Ishikawa (cell line): ENCODE measurements around the gene GBP7.

ENCODE experiments used
- CEBPB ChIP-seq: IDR thresholded peaks from 2 replicates; pipeline ENCODE4 v1.6.1; 2012
- CREB1 ChIP-seq: IDR thresholded peaks from 2 replicates; pipeline ENCODE4 v1.6.1; 2012; ENCODE audit warnings: low read depth
- EGR1 ChIP-seq: IDR thresholded peaks from 2 replicates; pipeline ENCODE4 v1.6.1; 2012
- EP300 ChIP-seq: IDR thresholded peaks from 2 replicates; pipeline ENCODE4 v1.6.1; 2012; ENCODE audit warnings: borderline replicate concordance
- FOXM1 ChIP-seq: IDR thresholded peaks from 2 replicates; pipeline ENCODE4 v1.6.1; 2012; ENCODE audit warnings: low read depth, borderline replicate concordance
- NFIC ChIP-seq: IDR thresholded peaks from 2 replicates; pipeline ENCODE4 v1.6.1; 2012
- RAD21 ChIP-seq: IDR thresholded peaks from 2 replicates; pipeline ENCODE4 v1.6.1; 2012; ENCODE audit warnings: low read depth
- TAF1 ChIP-seq: IDR thresholded peaks from 2 replicates; pipeline ENCODE4 v1.6.1; 2012; ENCODE audit warnings: low read depth, mild to moderate bottlenecking
- TCF12 ChIP-seq: IDR thresholded peaks from 2 replicates; pipeline ENCODE4 v1.6.1; 2012; ENCODE audit warnings: low read depth
- TEAD4 ChIP-seq: IDR thresholded peaks from 2 replicates; pipeline ENCODE4 v1.6.1; 2012
- YY1 ChIP-seq: IDR thresholded peaks from 2 replicates; pipeline ENCODE4 v1.6.1; 2012; ENCODE audit warnings: low read depth
- ZBTB7A ChIP-seq: IDR thresholded peaks from 2 replicates; pipeline ENCODE4 v1.6.1; 2012; ENCODE audit warnings: low read depth
- TF ChIP-seq, protein P1 (sequence below): IDR thresholded peaks from 2 replicates; pipeline ENCODE4 v1.6.1; 2012
- TF ChIP-seq, protein P2 (sequence below): IDR thresholded peaks from 2 replicates; pipeline ENCODE4 v1.6.1; 2012; ENCODE audit warnings: low read depth, mild to moderate bottlenecking
- TF ChIP-seq, protein P3 (sequence below): IDR thresholded peaks from 2 replicates; pipeline ENCODE4 v1.6.1; 2012

Gene GBP7, protein sequence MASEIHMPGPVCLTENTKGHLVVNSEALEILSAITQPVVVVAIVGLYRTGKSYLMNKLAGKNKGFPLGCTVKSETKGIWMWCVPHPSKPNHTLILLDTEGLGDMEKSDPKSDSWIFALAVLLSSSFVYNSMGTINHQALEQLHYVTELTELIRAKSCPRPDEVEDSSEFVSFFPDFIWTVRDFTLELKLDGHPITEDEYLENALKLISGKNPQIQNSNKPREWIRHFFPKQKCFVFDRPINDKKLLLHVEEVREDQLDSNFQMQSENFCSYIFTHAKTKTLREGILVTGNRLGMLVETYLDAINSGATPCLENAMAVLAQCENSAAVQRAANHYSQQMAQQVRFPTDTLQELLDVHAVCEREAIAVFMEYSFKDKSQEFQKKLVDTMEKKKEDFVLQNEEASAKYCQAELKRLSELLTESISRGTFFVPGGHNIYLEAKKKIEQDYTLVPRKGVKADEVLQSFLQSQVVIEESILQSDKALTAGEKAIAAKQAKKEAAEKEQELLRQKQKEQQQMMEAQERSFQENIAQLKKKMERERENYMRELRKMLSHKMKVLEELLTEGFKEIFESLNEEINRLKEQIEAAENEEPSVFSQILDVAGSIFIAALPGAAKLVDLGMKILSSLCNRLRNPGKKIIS

DNA sequence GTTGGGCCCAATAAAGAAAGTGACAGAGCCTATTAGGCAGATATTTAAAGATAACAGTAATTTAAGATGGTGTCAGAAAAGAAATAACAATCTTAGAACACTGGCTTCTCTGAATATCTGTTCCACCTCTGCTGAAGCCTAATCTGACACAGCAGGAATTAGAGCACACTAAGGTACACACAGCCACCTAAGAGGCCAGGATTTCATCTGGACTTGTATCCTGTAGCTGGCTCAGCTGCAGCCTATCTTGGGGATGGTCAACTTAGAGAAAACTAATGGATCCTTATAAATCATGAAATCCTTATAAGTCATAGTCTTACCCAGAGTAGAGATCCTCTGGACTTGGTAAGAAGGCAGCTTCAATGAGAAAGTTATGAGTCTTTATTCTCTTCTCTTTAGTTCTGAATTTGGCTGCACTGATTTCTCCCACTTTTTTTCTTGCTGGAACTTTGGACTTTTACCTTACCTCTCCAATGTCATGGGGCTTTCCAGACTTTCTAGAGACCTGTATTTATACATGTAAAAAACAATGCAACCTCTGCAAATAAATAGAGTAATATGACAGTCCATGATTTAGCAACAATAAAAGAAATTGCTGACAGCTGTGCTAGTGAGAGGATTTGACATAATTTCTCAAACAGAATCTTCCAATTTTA is at the start of gene GBP7:
TSS of gene GBP7 (minus strand) at position 403 of the 656 bp plus-strand sequence. CDS start 4,068 bp downstream, outside the sequence.
- TF ChIP-seq NFIC, result no peak
- TF ChIP-seq, protein P1, sequence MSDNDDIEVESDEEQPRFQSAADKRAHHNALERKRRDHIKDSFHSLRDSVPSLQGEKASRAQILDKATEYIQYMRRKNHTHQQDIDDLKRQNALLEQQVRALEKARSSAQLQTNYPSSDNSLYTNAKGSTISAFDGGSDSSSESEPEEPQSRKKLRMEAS, result no peak
- no peak for TF ChIP-seq CREB1
- no peak for TF ChIP-seq TCF12
- no peak for TF ChIP-seq TAF1
- no peak for TF ChIP-seq EGR1
- no peak for TF ChIP-seq FOXM1
- TF ChIP-seq ZBTB7A, result no peak
- no peak for TF ChIP-seq EP300
- no peak for TF ChIP-seq RAD21
- no peak for TF ChIP-seq YY1
- no peak for TF ChIP-seq CEBPB
- TF ChIP-seq, protein P2, sequence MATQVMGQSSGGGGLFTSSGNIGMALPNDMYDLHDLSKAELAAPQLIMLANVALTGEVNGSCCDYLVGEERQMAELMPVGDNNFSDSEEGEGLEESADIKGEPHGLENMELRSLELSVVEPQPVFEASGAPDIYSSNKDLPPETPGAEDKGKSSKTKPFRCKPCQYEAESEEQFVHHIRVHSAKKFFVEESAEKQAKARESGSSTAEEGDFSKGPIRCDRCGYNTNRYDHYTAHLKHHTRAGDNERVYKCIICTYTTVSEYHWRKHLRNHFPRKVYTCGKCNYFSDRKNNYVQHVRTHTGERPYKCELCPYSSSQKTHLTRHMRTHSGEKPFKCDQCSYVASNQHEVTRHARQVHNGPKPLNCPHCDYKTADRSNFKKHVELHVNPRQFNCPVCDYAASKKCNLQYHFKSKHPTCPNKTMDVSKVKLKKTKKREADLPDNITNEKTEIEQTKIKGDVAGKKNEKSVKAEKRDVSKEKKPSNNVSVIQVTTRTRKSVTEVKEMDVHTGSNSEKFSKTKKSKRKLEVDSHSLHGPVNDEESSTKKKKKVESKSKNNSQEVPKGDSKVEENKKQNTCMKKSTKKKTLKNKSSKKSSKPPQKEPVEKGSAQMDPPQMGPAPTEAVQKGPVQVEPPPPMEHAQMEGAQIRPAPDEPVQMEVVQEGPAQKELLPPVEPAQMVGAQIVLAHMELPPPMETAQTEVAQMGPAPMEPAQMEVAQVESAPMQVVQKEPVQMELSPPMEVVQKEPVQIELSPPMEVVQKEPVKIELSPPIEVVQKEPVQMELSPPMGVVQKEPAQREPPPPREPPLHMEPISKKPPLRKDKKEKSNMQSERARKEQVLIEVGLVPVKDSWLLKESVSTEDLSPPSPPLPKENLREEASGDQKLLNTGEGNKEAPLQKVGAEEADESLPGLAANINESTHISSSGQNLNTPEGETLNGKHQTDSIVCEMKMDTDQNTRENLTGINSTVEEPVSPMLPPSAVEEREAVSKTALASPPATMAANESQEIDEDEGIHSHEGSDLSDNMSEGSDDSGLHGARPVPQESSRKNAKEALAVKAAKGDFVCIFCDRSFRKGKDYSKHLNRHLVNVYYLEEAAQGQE, result no peak

DNA sequence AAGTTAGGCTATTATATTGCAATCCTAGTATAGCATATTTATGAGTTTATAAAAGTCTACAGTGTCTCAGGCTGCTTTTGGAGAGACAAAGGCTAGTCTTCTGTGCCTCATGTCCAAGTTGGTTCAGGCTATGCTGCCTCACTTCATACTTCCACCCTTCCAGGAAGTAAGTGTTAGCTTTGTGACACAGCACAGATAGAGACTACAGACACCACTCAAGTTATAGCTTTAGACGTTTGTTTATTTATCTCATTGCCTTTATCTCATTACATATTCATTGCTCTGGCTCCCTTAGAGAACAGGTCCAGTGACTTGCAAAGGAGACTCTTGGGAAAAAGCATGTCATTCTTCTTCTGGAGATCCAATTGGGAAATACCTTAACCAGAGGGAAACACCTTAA is 45.5 kb upstream of the GBP7 start:
- TF ChIP-seq TCF12 (no peak), NFIC (no peak), TEAD4 (no peak)
- TF ChIP-seq, protein P2, result no peak

DNA sequence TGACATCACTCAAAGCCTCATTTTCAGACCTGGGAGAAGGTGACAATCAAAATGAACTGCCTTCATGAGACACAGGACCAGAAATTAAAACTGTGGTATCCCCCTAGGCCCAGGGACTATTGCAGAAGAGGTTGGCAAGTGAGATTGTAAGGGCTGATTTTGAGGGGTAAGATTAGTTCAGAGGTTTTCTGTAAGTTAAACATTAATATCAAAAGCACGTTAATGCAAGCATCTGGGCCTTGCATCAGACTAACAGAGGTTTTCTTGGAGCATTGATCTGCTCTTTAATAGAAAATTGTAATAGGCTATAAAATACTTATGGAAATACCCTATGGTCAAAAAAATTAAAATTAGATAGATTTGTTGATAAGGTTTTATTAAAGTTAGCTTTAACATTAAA is 37.5 kb upstream of the GBP7 start:
- TF ChIP-seq EGR1 (no peak), FOXM1 (no peak), CREB1 (no peak), RAD21 (no peak), TEAD4 (no peak), ZBTB7A (no peak), CEBPB (no peak), YY1 (no peak), TAF1 (no peak), TCF12 (no peak), EP300 (no peak), NFIC (no peak)
- TF ChIP-seq, protein P3, sequence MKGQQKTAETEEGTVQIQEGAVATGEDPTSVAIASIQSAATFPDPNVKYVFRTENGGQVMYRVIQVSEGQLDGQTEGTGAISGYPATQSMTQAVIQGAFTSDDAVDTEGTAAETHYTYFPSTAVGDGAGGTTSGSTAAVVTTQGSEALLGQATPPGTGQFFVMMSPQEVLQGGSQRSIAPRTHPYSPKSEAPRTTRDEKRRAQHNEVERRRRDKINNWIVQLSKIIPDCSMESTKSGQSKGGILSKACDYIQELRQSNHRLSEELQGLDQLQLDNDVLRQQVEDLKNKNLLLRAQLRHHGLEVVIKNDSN, result no peak
- TF ChIP-seq, protein P1, result no peak
- TF ChIP-seq, protein P2, result no peak

DNA sequence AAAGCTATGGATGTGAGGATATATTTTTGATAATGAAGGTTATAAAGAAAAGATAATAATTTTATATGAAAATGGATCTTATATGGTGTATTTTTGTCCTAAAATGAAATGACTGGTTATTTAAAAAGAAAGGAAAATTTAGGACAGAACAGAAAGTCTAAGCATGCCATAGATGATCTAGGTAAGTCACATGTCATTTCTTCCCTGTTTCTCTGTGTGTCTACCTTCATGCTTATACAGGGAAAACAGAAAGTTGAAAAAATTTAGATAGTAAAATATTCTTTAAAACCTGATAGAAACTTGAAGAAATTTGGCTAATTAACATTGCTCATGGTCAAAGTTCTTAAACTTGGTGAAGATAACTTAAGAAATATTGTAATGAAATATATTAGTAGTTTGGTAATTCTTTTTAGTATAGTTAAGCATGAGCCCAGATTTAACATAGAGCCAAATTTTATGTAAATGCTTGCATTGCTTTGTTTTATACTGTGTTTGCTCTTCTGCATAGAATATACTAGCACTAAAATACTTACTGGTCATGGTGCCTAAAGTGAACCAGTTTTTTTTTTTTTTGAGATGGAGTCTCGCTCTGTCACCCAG is 35.3 kb upstream of the GBP7 start:
- TF ChIP-seq, protein P1, result no peak
- no peak for TF ChIP-seq TCF12
